GM21515 (cell line): Measurements from ENCODE around the gene ENO4.

Experiments
- ATAC-seq: cut with Tn5 transposase; IDR thresholded peaks from one replicate; pipeline ENCODE4 v1.9.1; 2021; ENCODE audit not compliant: unreplicated experiment

Gene ENO4

GRCh38 chr10:116912162-116912561, 62.9 kb downstream of the ENO4 start:
- ATAC-seq: no peak

- ATAC-seq: no peak
These were observed 64.4 kb downstream of the ENO4 start for GRCh38 chr10:116913695-116914094.

- ATAC-seq: no peak
These were observed 66.0 kb downstream of the ENO4 start for GRCh38 chr10:116915340-116915739.

- no peak for ATAC-seq
These were observed 68.2 kb downstream of the ENO4 start for GRCh38 chr10:116917481-116917880.

GRCh38 chr10:116918583-116918982, 69.3 kb downstream of the ENO4 start:
- ATAC-seq: no peak

- no peak for ATAC-seq
These were observed 69.9 kb downstream of the ENO4 start for GRCh38 chr10:116919164-116919563.

GRCh38 chr10:116919706-116920105, 70.4 kb downstream of the ENO4 start:
- ATAC-seq: no peak

GRCh38 chr10:116925056-116925455, 75.8 kb downstream of the ENO4 start:
- no peak for ATAC-seq

- no peak for ATAC-seq
These were observed 77.1 kb downstream of the ENO4 start for GRCh38 chr10:116926426-116926825.

GRCh38 chr10:116931806-116932205, 82.5 kb downstream of the ENO4 start:
- ATAC-seq: no peak
